Measurements from ENCODE around the gene SLC39A6. TPM values are rescaled to one million over a fixed set of nuclear protein-coding genes. Genes with fewer than 3 reads are reported as not detected.

The SLC39A6 gene
- total RNA-seq, 4 donors from 2014 or later = 30.3 to 59.0 (median 48.2) TPM

- TF ChIP-seq CTCF (IDR thresholded peaks at IDR 0.05; ENCODE audit: low read depth) = no peak
These were observed 19.4 kb downstream of the SLC39A6 start for GRCh38 chr18:36109737-36110136.

- no peak for TF ChIP-seq CTCF (IDR thresholded peaks at IDR 0.05; ENCODE audit: low read depth)
These were observed 20.5 kb downstream of the SLC39A6 start for GRCh38 chr18:36108601-36109000.

- TF ChIP-seq CTCF (IDR thresholded peaks at IDR 0.05; ENCODE audit: low read depth) = no peak
These were observed 20.9 kb downstream of the SLC39A6 start for GRCh38 chr18:36108196-36108595.

- TF ChIP-seq CTCF (IDR thresholded peaks at IDR 0.05; ENCODE audit: low read depth) = no peak
These were observed 21.7 kb downstream of the SLC39A6 start for GRCh38 chr18:36107477-36107876.

- TF ChIP-seq CTCF (IDR thresholded peaks at IDR 0.05; ENCODE audit: low read depth) = no peak
These were observed 24.4 kb downstream of the SLC39A6 start for GRCh38 chr18:36104749-36105148.

- no peak for TF ChIP-seq CTCF (IDR thresholded peaks at IDR 0.05; ENCODE audit: low read depth)
These were observed 27.2 kb downstream of the SLC39A6 start for GRCh38 chr18:36101943-36102342.

GRCh38 chr18:36099311-36099710 lies 29.8 kb downstream of the SLC39A6 start:
- no peak for TF ChIP-seq CTCF (IDR thresholded peaks at IDR 0.05; ENCODE audit: low read depth)

All from subcutaneous adipose tissue (tissue), 4 donors.